A549 (cell line): Measurements from ENCODE around the gene SHANK2.

Source experiments
- CTCF ChIP-seq: fragments of >200 bp; sonication (Bioruptor Twin); formaldehyde crosslinking; IDR thresholded peaks from 3 replicates; pipeline ENCODE4 v1.5.1; 2016
- EP300 ChIP-seq, 2 experiments: fragments of >200 bp; sonication (Bioruptor Twin); formaldehyde crosslinking; IDR thresholded peaks; 2 replicates in 1 of 2; 3 replicates in 1 of 2; pipeline ENCODE4 v1.6.1; 2016 to 2017
- HDAC2 ChIP-seq: fragments of 200-600 bp; sonication (generic); IDR thresholded peaks from 2 replicates; pipeline ENCODE4 v1.6.1; 2016
- JUN ChIP-seq, 2 experiments: fragments of >200 bp; sonication (Bioruptor Twin); formaldehyde crosslinking; IDR thresholded peaks; 2 replicates in 1 of 2; 3 replicates in 1 of 2; pipeline ENCODE4 v1.6.1; 2016 to 2017
- POLR2A ChIP-seq: IDR thresholded peaks from 2 replicates; pipeline ENCODE4 v1.6.1; 2012; ENCODE audit warnings: mild to moderate bottlenecking, low read length

GRCh38 chr11:71209181-71209580, 43.2 kb downstream of the SHANK2 start:
- TF ChIP-seq CTCF (no peak), POLR2A (no peak), JUN (IDR thresholded peaks at IDR 0.05) (no peak), HDAC2 (no peak), EP300 (IDR thresholded peaks at IDR 0.05) (no peak)
